ENCODE results near the gene C21orf58.

Gene C21orf58

DNA sequence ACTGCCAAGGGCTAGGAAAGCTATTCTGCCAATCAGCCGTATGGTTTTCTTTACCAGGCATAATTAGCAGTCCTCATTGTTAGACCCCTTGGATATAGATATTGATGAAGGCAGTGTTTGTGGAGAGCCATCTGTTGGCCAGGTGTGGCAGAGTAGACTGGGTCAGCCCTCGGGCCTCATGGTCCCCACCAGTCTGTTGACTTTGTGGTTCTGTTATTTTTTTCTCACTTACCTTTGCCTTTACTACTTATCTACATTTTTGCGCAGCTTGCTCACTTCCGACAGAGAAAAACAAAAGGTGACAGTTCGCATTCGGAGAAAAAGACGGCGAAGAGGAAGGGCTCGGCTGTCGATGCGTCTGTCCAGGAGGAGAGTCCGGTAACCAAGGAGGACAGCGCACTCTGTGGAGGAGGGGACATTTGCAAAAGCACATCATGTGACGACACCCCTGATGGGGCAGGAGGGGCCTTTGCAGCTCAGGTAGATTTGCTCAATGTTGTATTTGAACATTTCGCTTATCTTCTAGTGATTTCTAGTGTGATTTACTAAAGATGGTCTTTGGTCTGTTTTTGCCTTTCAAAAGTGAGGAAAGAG lies 2.5 kb upstream of the C21orf58 start:
- H3K36me3 ChIP-seq (ENCODE audit: control insufficient read depth, insufficient read depth, low read length): no peaks in the 10 kb centered on the region
- TF ChIP-seq, protein P1, sequence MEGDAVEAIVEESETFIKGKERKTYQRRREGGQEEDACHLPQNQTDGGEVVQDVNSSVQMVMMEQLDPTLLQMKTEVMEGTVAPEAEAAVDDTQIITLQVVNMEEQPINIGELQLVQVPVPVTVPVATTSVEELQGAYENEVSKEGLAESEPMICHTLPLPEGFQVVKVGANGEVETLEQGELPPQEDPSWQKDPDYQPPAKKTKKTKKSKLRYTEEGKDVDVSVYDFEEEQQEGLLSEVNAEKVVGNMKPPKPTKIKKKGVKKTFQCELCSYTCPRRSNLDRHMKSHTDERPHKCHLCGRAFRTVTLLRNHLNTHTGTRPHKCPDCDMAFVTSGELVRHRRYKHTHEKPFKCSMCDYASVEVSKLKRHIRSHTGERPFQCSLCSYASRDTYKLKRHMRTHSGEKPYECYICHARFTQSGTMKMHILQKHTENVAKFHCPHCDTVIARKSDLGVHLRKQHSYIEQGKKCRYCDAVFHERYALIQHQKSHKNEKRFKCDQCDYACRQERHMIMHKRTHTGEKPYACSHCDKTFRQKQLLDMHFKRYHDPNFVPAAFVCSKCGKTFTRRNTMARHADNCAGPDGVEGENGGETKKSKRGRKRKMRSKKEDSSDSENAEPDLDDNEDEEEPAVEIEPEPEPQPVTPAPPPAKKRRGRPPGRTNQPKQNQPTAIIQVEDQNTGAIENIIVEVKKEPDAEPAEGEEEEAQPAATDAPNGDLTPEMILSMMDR (IDR thresholded peaks at IDR 0.05): no peak
- H3K9ac ChIP-seq: no peak overlapping the region
- no peaks in the 10 kb centered on the region for H3K79me2 ChIP-seq
- no peaks in the 10 kb centered on the region for H3K27me3 ChIP-seq (ENCODE audit: control insufficient read depth, insufficient read depth, low read length)
- no peak overlapping the region for H3K27ac ChIP-seq
- no peaks in the 10 kb centered on the region for H3K9me3 ChIP-seq (ENCODE audit: control insufficient read depth, low read length)
- no peak overlapping the region for H3K4me2 ChIP-seq (ENCODE audit: low read length)
- no peak overlapping the region for H3K4me3 ChIP-seq (ENCODE audit: low read depth, low read length)
- H2AFZ ChIP-seq: no peak overlapping the region
- peaks cover 3% of the 10 kb centered on the region for H3K4me1 ChIP-seq

DNA sequence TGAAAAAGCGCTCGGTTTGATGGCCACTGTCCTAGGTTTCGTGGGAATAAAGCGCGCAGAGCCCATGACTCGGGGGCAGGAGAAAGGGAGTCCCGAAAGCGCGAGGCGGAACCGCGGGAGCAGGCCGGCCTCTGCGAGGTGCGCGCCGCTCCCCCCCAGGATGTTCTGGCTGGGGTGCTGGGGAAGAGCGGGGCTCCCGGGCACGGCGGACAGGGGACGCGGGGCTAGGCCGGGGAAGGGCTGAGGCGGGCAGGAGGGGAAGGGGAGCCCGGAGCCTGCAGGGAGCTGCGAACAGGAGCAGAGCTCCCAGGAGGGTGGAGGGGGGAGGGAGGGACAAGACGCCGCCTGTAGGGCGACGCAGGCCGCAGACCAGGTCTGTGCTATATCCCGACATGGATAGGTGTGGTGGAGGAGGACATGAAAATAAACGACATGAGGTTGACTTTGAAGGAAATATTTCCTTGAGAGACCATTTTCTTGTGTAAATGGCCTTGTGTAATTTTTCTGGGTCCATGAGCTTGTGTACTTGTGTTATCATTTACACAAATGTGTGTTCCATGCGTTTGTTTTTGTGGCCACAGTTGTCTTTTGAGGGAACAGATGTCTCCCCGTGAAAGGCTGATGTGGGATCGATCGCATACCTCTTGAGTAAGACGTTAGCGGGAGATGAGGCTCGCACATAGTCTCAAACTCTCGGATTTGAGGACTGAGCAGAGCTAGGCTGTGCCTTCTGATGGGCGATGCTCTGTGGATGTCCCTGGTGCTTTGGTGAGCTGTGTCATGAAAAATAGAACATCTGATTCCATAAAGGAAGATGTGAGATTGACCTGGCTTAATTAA lies 1.6 kb upstream of the C21orf58 start:
- no peaks in the 10 kb centered on the region for H3K79me2 ChIP-seq
- no peaks in the 10 kb centered on the region for H3K36me3 ChIP-seq (ENCODE audit: control insufficient read depth, insufficient read depth, low read length)
- peak overlapping the region; percentile 79 for H3K4me2 ChIP-seq (ENCODE audit: low read length)
- no peaks in the 10 kb centered on the region for H3K9me3 ChIP-seq (ENCODE audit: control insufficient read depth, low read length)
- peaks cover 3% of the 10 kb centered on the region for H3K4me1 ChIP-seq
- peak overlapping the region; percentile 98 for H3K4me3 ChIP-seq (ENCODE audit: low read depth, low read length)
- H3K9ac ChIP-seq: no peak overlapping the region
- TF ChIP-seq, protein P1 (IDR thresholded peaks at IDR 0.05): no peak
- peak overlapping the region; percentile 61 for H2AFZ ChIP-seq
- peak overlapping the region; percentile 58 for H3K27ac ChIP-seq
- no peaks in the 10 kb centered on the region for H3K27me3 ChIP-seq (ENCODE audit: control insufficient read depth, insufficient read depth, low read length)

DNA sequence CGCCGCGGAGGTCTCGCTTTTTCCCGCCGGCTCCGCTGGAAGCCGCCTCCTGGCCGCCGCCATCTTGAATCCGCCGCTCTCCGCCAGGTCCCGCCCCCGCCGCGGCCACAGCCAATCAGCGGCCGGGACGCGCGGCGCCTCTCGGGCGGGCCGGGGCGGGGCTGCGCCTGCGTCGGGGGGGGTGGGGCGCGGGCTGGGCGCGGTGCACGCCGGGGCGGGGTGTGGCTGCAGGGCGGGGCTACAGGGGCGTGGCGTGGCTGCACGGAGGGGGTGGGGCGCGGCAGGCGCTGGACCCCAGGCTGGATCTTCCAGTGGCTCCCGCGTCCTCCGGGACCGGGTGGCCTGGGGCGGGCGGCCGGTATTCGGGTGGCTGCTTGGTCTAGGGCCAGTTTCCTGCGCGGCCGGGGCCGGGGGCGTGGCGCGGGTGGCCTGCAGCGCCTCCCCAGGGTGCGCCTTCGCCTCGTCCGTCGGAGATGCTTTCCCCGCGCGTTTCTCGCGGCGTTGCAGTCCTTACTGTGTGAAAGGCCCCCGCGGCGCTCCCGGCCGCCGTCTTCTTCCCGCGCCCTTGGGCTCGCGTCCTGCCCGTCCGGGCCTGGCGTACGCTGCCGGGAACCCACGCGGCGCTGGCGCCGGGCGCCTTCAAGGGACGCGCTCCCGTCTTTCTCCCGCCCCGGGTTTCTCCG lies 861 bp upstream of the C21orf58 start:
- no peaks in the 10 kb centered on the region for H3K27me3 ChIP-seq (ENCODE audit: control insufficient read depth, insufficient read depth, low read length)
- peak overlapping the region; percentile 94 for H3K4me2 ChIP-seq (ENCODE audit: low read length)
- H2AFZ ChIP-seq: peak overlapping the region; percentile 63
- H3K36me3 ChIP-seq (ENCODE audit: control insufficient read depth, insufficient read depth, low read length): no peaks in the 10 kb centered on the region
- H3K4me1 ChIP-seq: peaks cover 3% of the 10 kb centered on the region
- peak overlapping the region; percentile 98 for H3K4me3 ChIP-seq (ENCODE audit: low read depth, low read length)
- TF ChIP-seq, protein P1 (IDR thresholded peaks at IDR 0.05): no peak
- no peaks in the 10 kb centered on the region for H3K79me2 ChIP-seq
- H3K27ac ChIP-seq: peak overlapping the region; percentile 58
- no peaks in the 10 kb centered on the region for H3K9me3 ChIP-seq (ENCODE audit: control insufficient read depth, low read length)
- H3K9ac ChIP-seq: no peak overlapping the region

DNA sequence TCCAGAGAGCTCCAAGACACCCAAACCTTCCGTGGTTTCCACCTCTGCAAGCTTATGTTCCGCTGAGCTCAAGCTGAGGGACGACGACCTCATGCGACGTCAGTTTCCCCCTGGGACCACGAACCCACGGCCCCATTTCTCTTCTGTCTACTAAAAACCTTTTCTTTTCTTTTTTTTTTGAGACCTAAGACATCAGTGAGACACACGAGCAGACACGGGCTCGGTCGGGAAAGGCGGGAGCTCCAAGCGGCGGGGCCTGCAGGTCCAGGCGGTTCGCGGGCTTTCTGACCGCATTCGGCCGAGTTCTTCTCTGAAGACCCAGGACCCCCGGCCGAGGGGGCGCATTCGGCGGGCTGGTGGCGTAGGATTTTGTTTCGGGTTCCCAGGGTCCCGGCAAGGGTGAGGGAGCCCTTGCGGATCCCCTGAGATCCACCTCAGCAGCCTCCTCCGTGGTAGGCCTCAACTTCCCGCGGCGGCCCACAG lies 402 bp downstream of the C21orf58 start:
- H3K9ac ChIP-seq: no peak overlapping the region
- no peaks in the 10 kb centered on the region for H3K36me3 ChIP-seq (ENCODE audit: control insufficient read depth, insufficient read depth, low read length)
- no peaks in the 10 kb centered on the region for H3K27me3 ChIP-seq (ENCODE audit: control insufficient read depth, insufficient read depth, low read length)
- peak overlapping the region; percentile 98 for H3K4me2 ChIP-seq (ENCODE audit: low read length)
- peak overlapping the region; percentile 82 for H2AFZ ChIP-seq
- TF ChIP-seq, protein P1 (IDR thresholded peaks at IDR 0.05): no peak
- H3K79me2 ChIP-seq: no peaks in the 10 kb centered on the region
- H3K27ac ChIP-seq: no peak overlapping the region
- H3K4me3 ChIP-seq (ENCODE audit: low read depth, low read length): peak overlapping the region; percentile 98
- no peaks in the 10 kb centered on the region for H3K9me3 ChIP-seq (ENCODE audit: control insufficient read depth, low read length)
- H3K4me1 ChIP-seq: peaks cover 3% of the 10 kb centered on the region

Data from parathyroid adenoma (tissue), 2 donors.